Calu3 (cell line): ENCODE measurements around the gene TAC3. TPM values are rescaled to one million over a fixed set of nuclear protein-coding genes. Genes with fewer than 3 reads are reported as not detected.
"Not testable (repeated sequence)": the region's sequence is repeated elsewhere in the genome, so short reads cannot be mapped to it uniquely, and the experiment has no call there.

Source experiments
- BruUV-seq: library from RNA; stranded (reverse); fragments of 400-500 nt; replicated peaks from 2 replicates; lab custom pipeline; 2021; lab: Mats Ljungman, UMichigan
- CTCF ChIA-PET: fragments of 300-600 bp; sonication (Branson Sonifier 250); formaldehyde crosslinking; loops from one replicate; lab custom pipeline; 2022; ENCODE audit warnings: antibody characterized with exemption; lab: Charles Lee
- DNase-seq: peaks from one replicate; pipeline ENCODE4 v3.0.0; 2022
- H3K27ac Mint-ChIP-seq: one replicate; pipeline ENCODE4 v1.8.0; 2022; ENCODE audit warnings: mixed read lengths; ENCODE audit not compliant: unreplicated experiment
- H3K27me3 Mint-ChIP-seq: one replicate; pipeline ENCODE4 v1.8.0; 2022; ENCODE audit warnings: mixed read lengths; ENCODE audit not compliant: unreplicated experiment
- H3K36me3 Mint-ChIP-seq: one replicate; pipeline ENCODE4 v1.8.0; 2022; ENCODE audit warnings: mild to moderate bottlenecking, moderate library complexity, mixed read lengths; ENCODE audit not compliant: insufficient read depth, unreplicated experiment
- H3K4me1 Mint-ChIP-seq: one replicate; pipeline ENCODE4 v1.8.0; 2022; ENCODE audit warnings: mild to moderate bottlenecking, low read depth, mixed read lengths; ENCODE audit not compliant: unreplicated experiment
- H3K4me3 Mint-ChIP-seq: one replicate; pipeline ENCODE4 v1.8.0; 2022; ENCODE audit warnings: mild to moderate bottlenecking, low read depth, moderate library complexity, mixed read lengths; ENCODE audit not compliant: unreplicated experiment
- H3K9me3 Mint-ChIP-seq: one replicate; pipeline ENCODE4 v1.8.0; 2022; ENCODE audit warnings: low read depth, mixed read lengths; ENCODE audit not compliant: unreplicated experiment
- intact Hi-C: fragments of 100-400 bp; cut with micrococcal nuclease; formaldehyde crosslinking; loops from one replicate; pipeline ENCODE4 v1.10.0; 2022; ENCODE audit not compliant: unreplicated experiment
- total RNA-seq: library from RNA; stranded (reverse); gene quantifications from 2 replicates; pipeline ENCODE4 v1.2.3, GENCODE V29; 2022
- TF ChIP-seq, protein P1 (sequence below): fragments of 200-600 bp; IDR thresholded peaks from one replicate; pipeline ENCODE4 v1.8.0; 2022; ENCODE audit warnings: antibody characterized with exemption; ENCODE audit not compliant: unreplicated experiment

Gene TAC3
- total RNA-seq, 1 experiment from 2014 or later: not detected

- no peak for DNase-seq
- Mint-ChIP-seq H3K27me3 (peaks cover 9% of the 10 kb centered on the region), H3K4me1 (peaks cover 15% of the 10 kb centered on the region), H3K4me3 (no peak overlapping the region), H3K27ac (no peak overlapping the region), H3K36me3 (peaks cover 8% of the 10 kb centered on the region), H3K9me3 (no peaks in the 10 kb centered on the region)
- TF ChIP-seq, protein P1, sequence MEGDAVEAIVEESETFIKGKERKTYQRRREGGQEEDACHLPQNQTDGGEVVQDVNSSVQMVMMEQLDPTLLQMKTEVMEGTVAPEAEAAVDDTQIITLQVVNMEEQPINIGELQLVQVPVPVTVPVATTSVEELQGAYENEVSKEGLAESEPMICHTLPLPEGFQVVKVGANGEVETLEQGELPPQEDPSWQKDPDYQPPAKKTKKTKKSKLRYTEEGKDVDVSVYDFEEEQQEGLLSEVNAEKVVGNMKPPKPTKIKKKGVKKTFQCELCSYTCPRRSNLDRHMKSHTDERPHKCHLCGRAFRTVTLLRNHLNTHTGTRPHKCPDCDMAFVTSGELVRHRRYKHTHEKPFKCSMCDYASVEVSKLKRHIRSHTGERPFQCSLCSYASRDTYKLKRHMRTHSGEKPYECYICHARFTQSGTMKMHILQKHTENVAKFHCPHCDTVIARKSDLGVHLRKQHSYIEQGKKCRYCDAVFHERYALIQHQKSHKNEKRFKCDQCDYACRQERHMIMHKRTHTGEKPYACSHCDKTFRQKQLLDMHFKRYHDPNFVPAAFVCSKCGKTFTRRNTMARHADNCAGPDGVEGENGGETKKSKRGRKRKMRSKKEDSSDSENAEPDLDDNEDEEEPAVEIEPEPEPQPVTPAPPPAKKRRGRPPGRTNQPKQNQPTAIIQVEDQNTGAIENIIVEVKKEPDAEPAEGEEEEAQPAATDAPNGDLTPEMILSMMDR: no peak
- BruUV-seq: no TSS peak
- CTCF ChIA-PET: no interaction called here
- intact Hi-C loops: no loop called here
Measured at GRCh38 chr12:56983386-56983785, 32.9 kb downstream of the TAC3 start.

DNA sequence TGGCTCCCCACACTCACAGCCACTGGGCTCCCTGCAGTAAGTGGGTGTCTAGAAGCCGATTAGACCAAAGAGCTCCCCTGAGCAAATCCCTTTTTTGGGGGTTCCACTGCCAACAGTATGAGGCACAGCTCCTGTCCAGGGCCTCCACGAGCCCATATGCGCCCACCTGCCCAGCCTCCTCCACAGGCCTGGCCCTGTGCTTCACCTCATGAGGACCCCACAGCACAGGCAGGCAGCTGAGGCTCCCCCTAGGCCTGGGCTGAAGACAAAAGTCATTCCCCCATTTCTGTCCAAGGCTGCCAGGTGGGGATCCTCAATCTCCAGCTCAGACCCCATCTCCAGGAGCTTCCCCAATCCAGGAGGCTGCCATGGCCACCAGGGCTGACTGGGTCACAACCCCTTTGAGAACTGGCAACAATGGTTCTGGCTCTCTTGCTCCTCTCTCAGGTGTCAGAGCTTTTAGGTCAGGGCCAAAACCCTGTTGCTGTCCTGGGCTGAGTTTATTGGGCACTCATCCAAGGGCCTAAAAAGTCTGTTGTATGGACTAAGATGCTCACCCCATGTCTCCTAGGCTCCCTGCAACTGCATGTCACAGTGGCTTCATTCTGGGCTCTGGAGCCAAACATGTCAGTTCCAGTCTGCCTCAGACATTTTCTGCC lies 33.6 kb downstream of the TAC3 start:
- not testable (repeated sequence) for H3K36me3 Mint-ChIP-seq

GRCh38 chr12:56980941-56981530 lies 35.3 kb downstream of the TAC3 start:
- no TSS peak for BruUV-seq
- DNase-seq: no peak
- H3K4me3 Mint-ChIP-seq: no peak overlapping the region
- intact Hi-C loops: no loop called here
- H3K36me3 Mint-ChIP-seq: peaks cover 6% of the 10 kb centered on the region
- no peak overlapping the region for H3K27ac Mint-ChIP-seq
- TF ChIP-seq, protein P1: no peak
- peaks cover 7% of the 10 kb centered on the region for H3K4me1 Mint-ChIP-seq
- H3K27me3 Mint-ChIP-seq: no peaks in the 10 kb centered on the region
- no peaks in the 10 kb centered on the region for H3K9me3 Mint-ChIP-seq
- CTCF ChIA-PET: interaction anchor here (0.7 kb wide), 1 partner anchor 274 kb away, joined by 3 read pairs; no protein-coding TSS in a partner anchor

More for the DNA sequence above, 33.6 kb downstream of the TAC3 start:
- H3K9me3 Mint-ChIP-seq, CTCF ChIA-PET, H3K27ac Mint-ChIP-seq, H3K27me3 Mint-ChIP-seq, H3K4me3 Mint-ChIP-seq, intact Hi-C loops, DNase-seq, BruUV-seq: not testable (repeated sequence)
- H3K4me1 Mint-ChIP-seq: peaks cover 15% of the 10 kb centered on the region

DNA sequence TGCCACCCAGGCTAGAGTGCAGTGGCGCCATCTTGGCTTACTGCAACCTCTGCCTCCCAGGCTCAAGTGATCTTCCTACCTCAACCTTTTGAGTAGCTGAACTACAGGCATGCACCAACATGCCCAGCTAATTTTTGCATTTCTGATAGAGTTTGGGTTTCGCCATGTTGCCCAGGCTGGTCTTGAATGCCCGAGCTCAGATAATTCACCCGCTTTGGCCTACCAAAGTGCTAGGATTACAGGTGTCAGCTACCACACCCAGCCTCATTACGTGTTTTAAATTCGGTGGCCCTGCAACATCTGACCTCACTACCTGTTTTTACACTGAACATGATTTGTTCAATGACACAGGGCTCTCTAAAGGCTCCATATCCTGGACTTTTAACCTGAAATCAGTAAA lies 36.1 kb downstream of the TAC3 start:
- no peaks in the 10 kb centered on the region for H3K27me3 Mint-ChIP-seq
- H3K4me1 Mint-ChIP-seq: no peaks in the 10 kb centered on the region
- no peak overlapping the region for H3K27ac Mint-ChIP-seq
- no peak overlapping the region for H3K4me3 Mint-ChIP-seq
- CTCF ChIA-PET: no interaction called here
- intact Hi-C loops: no loop called here
- H3K9me3 Mint-ChIP-seq: no peaks in the 10 kb centered on the region
- H3K36me3 Mint-ChIP-seq: no peaks in the 10 kb centered on the region
- DNase-seq: no peak
- no TSS peak for BruUV-seq
- TF ChIP-seq, protein P1: no peak

GRCh38 chr12:56979628-56980027 lies 36.7 kb downstream of the TAC3 start:
- TF ChIP-seq, protein P1: no peak
- Mint-ChIP-seq H3K27ac (no peak overlapping the region), H3K27me3 (no peaks in the 10 kb centered on the region), H3K36me3 (no peaks in the 10 kb centered on the region), H3K9me3 (no peaks in the 10 kb centered on the region), H3K4me3 (no peak overlapping the region), H3K4me1 (no peaks in the 10 kb centered on the region)
- CTCF ChIA-PET: no interaction called here
- intact Hi-C loops: no loop called here
- no TSS peak for BruUV-seq
- no peak for DNase-seq
